ENCODE data around the gene PCGF2. TPM values are rescaled to one million over a fixed set of nuclear protein-coding genes. Genes with fewer than 3 reads are reported as not detected.

Gene PCGF2
- total and polyA plus RNA-seq, 7 experiments from 2014 or later: 0.09 to 2.7 (median 0.34) TPM; not detected in 4

DNA sequence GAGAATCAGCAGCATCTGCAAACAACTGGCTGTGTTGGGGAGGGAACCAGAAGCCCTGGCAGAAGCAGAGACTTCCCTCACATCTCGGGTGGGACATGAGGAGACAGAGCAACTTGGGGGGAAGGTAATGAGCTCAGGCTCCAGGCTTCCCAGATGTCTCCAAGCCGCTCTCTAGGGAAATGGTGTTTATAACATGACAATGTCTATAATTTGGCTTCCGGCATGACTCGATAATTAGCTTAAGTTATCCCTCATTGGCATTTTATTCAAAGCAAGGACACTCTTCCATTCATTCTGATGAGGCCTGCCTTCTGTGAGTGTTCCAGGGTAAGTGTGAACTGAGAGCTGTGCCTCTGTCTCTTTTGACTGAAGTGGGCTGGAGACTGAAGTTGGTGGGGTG, 57.8 kb downstream of the PCGF2 start:
- Mint-ChIP-seq H3K9me3 (peaks cover 0 to 3% (median 0%) of the 10 kb centered on the region in 11 donors), H3K27ac (no peak overlapping the region), H3K4me3 (no peak overlapping the region), H3K27me3 (peaks cover 0 to 8% (median 3%) of the 10 kb centered on the region in 5 donors), H3K36me3 (no peaks in the 10 kb centered on the region), H3K4me1 (peaks cover 0 to 13% (median 0%) of the 10 kb centered on the region in 7 donors)
- no peak for ATAC-seq
- Histone ChIP-seq H3K4me1 (ENCODE audit: control insufficient read depth in 2 of 2, insufficient read depth in 2 of 2, low read length in 2 of 2) (no peaks in the 10 kb centered on the region), H3K27me3 (ENCODE audit: control insufficient read depth in 2 of 2, insufficient read depth in 2 of 2, low read length in 2 of 2) (no peaks in the 10 kb centered on the region), H3K9me3 (ENCODE audit: control insufficient read depth in 2 of 3, low read length in 3 of 3) (no peaks in the 10 kb centered on the region), H3K36me3 (ENCODE audit: control insufficient read depth in 2 of 3, insufficient read depth in 3 of 3, low read length in 3 of 3) (no peaks in the 10 kb centered on the region), H3K4me3 (ENCODE audit: low read length) (no peak overlapping the region), H3K27ac (ENCODE audit: low read depth, low read length) (no peak overlapping the region)
- ChIA-PET POLR2A (interaction anchor here (0.7 to 1.3 kb wide), 2 partner anchors 17 to 38 kb away, joined by 3 read pairs; no protein-coding TSS in a partner anchor), CTCF (interaction anchor here (0.8 to 1.3 kb wide), 2 partner anchors 10 to 44 kb away, joined by 3 to 4 read pairs; no protein-coding TSS in a partner anchor)
- no peak for DNase-seq
- intact Hi-C loops (cut with micrococcal nuclease): no loop called here

DNA sequence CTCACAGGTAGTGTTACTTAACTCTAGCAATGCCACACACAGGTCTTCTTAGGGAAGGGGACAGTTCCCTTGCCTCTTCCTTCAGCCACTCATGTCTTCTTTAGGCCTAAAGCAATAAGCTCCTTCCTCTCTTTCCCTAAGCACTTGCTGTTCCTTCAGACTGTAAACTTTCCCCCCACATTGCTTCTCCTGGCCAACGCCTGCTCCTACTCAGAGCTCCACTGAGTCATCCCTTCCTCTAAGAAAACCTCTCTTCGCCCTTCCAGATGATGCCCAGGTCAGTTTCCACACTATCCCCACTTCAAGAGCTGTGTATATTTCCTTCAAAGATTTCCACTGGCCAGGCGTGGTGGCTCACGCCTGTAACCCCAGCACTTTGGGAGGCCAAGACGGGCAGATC, 60.9 kb downstream of the PCGF2 start:
- H3K27ac Mint-ChIP-seq: no peak overlapping the region
- H3K4me3 Mint-ChIP-seq: no peak overlapping the region
- no peaks in the 10 kb centered on the region for H3K36me3 Mint-ChIP-seq
- H3K4me1 ChIP-seq (ENCODE audit: control insufficient read depth in 2 of 2, insufficient read depth in 2 of 2, low read length in 2 of 2): no peaks in the 10 kb centered on the region
- DNase-seq: no peak
- no peaks in the 10 kb centered on the region for H3K36me3 ChIP-seq (ENCODE audit: control insufficient read depth in 2 of 3, insufficient read depth in 3 of 3, low read length in 3 of 3)
- peaks cover 0 to 3% (median 0%) of the 10 kb centered on the region in 11 donors for H3K9me3 Mint-ChIP-seq
- H3K9me3 ChIP-seq (ENCODE audit: control insufficient read depth in 2 of 3, low read length in 3 of 3): no peaks in the 10 kb centered on the region
- no peak overlapping the region for H3K4me3 ChIP-seq (ENCODE audit: low read length)
- peaks cover 0 to 7% (median 0%) of the 10 kb centered on the region in 7 donors for H3K4me1 Mint-ChIP-seq
- ChIA-PET CTCF (interaction anchor here (0.5 kb wide), 1 partner anchor 248 kb away, joined by 3 read pairs; no protein-coding TSS in a partner anchor), POLR2A (interaction anchor here (0.7 to 1.0 kb wide), 2 partner anchors 19 to 65 kb away, joined by 3 to 5 read pairs; partner anchors contain the start of gene PSMB3)
- no peaks in the 10 kb centered on the region for H3K27me3 ChIP-seq (ENCODE audit: control insufficient read depth in 2 of 2, insufficient read depth in 2 of 2, low read length in 2 of 2)
- no peak overlapping the region for H3K27ac ChIP-seq (ENCODE audit: low read depth, low read length)
- ATAC-seq: no peak
- intact Hi-C loops (cut with micrococcal nuclease): no loop called here
- H3K27me3 Mint-ChIP-seq: peaks cover 0 to 9% (median 3%) of the 10 kb centered on the region in 5 donors

GRCh38 chr17:38685491-38685890, 62.6 kb downstream of the PCGF2 start:
- no peak overlapping the region for H3K27ac ChIP-seq (ENCODE audit: low read depth, low read length)
- Mint-ChIP-seq H3K27ac (no peak overlapping the region), H3K27me3 (peaks cover 0 to 9% (median 3%) of the 10 kb centered on the region in 5 donors), H3K36me3 (no peaks in the 10 kb centered on the region), H3K9me3 (peaks cover 0 to 1% (median 0%) of the 10 kb centered on the region in 11 donors), H3K4me1 (peaks cover 0 to 7% (median 0%) of the 10 kb centered on the region in 7 donors), H3K4me3 (peak overlapping the region in 1 of 10 donors; percentile 55)
- ChIA-PET CTCF (interaction anchor here (1.0 kb wide), 1 partner anchor 303 kb away, joined by 3 read pairs; no protein-coding TSS in a partner anchor), POLR2A (interaction anchor here (0.9 kb wide), 1 partner anchor 12 kb away, joined by 3 read pairs; no protein-coding TSS in a partner anchor)
- no peaks in the 10 kb centered on the region for H3K4me1 ChIP-seq (ENCODE audit: control insufficient read depth in 2 of 2, insufficient read depth in 2 of 2, low read length in 2 of 2)
- no peak overlapping the region for H3K4me3 ChIP-seq (ENCODE audit: low read length)
- H3K36me3 ChIP-seq (ENCODE audit: control insufficient read depth in 2 of 3, insufficient read depth in 3 of 3, low read length in 3 of 3): no peaks in the 10 kb centered on the region
- no peaks in the 10 kb centered on the region for H3K9me3 ChIP-seq (ENCODE audit: control insufficient read depth in 2 of 3, low read length in 3 of 3)
- no peaks in the 10 kb centered on the region for H3K27me3 ChIP-seq (ENCODE audit: control insufficient read depth in 2 of 2, insufficient read depth in 2 of 2, low read length in 2 of 2)
- no peak for ATAC-seq
- intact Hi-C loops (cut with micrococcal nuclease): no loop called here
- no peak for DNase-seq

Small RNA genes lying within 50 kb of the gene (microRNA-seq; reads per million reads assigned to microRNA genes)
- not detected for gene MIR4726 (ENCODE audit: borderline microRNAs expressed)
- gene MIR4734 (ENCODE audit: borderline microRNAs expressed): not detected

Other genes with a start within 250 kb of the PCGF2 start
- under 1 TPM in 4 of 5 experiments, not detected in 1; 0.15 to 0.40 (median 0.23) TPM for gene SRCIN1, start 142.4 kb downstream of the PCGF2 start, total RNA-seq
- not detected for gene SRCIN1, start 142.4 kb downstream of the PCGF2 start, polyA plus RNA-seq
- 10 to 100 TPM in 1 of 5 experiments, under 1 TPM in 4; 0.19 to 13.4 (median 0.34) TPM for gene EPOP, start 73.4 kb downstream of the PCGF2 start, total RNA-seq
- gene EPOP, start 73.4 kb downstream of the PCGF2 start, polyA plus RNA-seq: not detected
- gene MLLT6, start 43.1 kb downstream of the PCGF2 start, total RNA-seq: 100 to 1,000 TPM; 287 to 533 (median 384) TPM
- gene MLLT6, start 43.1 kb downstream of the PCGF2 start, polyA plus RNA-seq: 10 to 100 TPM; 10.2 to 11.7 TPM
- gene CISD3, start 18.0 kb downstream of the PCGF2 start, total RNA-seq: 10 to 100 TPM in 3 of 5 experiments, 1 to 10 TPM in 2; 8.0 to 39.6 (median 12.9) TPM
- gene CISD3, start 18.0 kb downstream of the PCGF2 start, polyA plus RNA-seq: 10 to 100 TPM; 33.0 to 39.0 TPM
- gene PSMB3, start 4.4 kb upstream of the PCGF2 start, total RNA-seq: 100 to 1,000 TPM in 2 of 5 experiments, 10 to 100 TPM in 3; 60.8 to 287 (median 92.1) TPM
- gene PSMB3, start 4.4 kb upstream of the PCGF2 start, polyA plus RNA-seq: 100 to 1,000 TPM; 382 to 410 TPM
- gene PIP4K2B, start 51.2 kb upstream of the PCGF2 start, total RNA-seq: 10 to 100 TPM; 32.4 to 67.9 (median 49.1) TPM
- 10 to 100 TPM; 17.5 to 18.6 TPM for gene PIP4K2B, start 51.2 kb upstream of the PCGF2 start, polyA plus RNA-seq
- gene CWC25, start 77.0 kb upstream of the PCGF2 start, total RNA-seq: 10 to 100 TPM; 33.0 to 69.5 (median 53.4) TPM
- gene CWC25, start 77.0 kb upstream of the PCGF2 start, polyA plus RNA-seq: 1 to 10 TPM; 5.0 to 8.5 TPM
- gene RPL23, start 105.4 kb upstream of the PCGF2 start, total RNA-seq: 1,000 to 10,000 TPM; 1,312 to 2,438 (median 1,877) TPM
- gene RPL23, start 105.4 kb upstream of the PCGF2 start, polyA plus RNA-seq: 1,000 to 10,000 TPM; 1,326 to 1,996 TPM
- 100 to 1,000 TPM in 4 of 5 experiments, 10 to 100 TPM in 1; 75.3 to 199 (median 113) TPM for gene LASP1, start 121.7 kb upstream of the PCGF2 start, total RNA-seq
- 10 to 100 TPM; 43.4 to 54.5 TPM for gene LASP1, start 121.7 kb upstream of the PCGF2 start, polyA plus RNA-seq
- not detected for gene FBXO47, start 219.1 kb upstream of the PCGF2 start, total RNA-seq
- gene FBXO47, start 219.1 kb upstream of the PCGF2 start, polyA plus RNA-seq: not detected